ENCODE results near the gene ISY1.
"Not testable (repeated sequence)": the region's sequence is repeated elsewhere in the genome, so short reads cannot be mapped to it uniquely, and the experiment has no call there.

ISY1 gene

DNA sequence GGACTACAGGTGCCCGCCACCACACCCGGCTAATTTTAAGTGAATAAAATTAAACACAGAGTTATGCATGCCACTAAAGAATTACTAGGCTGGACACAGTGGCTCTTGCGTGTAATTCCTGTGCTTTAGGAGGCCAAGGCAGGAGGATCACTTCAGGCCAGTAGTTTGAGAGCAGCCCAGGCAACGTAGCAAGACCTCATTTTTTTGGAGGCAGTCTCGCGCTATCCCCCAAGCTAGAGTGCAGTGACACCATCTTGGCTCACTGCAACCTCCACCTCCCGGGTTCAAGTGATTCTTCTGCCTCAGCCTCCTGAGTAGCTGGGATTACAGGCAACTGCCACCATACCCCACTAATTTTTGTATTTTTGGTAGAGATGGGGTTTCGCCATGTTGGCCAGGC, 4.7 kb upstream of the ISY1 start:
- FAIRE-seq: not testable (repeated sequence)

DNA sequence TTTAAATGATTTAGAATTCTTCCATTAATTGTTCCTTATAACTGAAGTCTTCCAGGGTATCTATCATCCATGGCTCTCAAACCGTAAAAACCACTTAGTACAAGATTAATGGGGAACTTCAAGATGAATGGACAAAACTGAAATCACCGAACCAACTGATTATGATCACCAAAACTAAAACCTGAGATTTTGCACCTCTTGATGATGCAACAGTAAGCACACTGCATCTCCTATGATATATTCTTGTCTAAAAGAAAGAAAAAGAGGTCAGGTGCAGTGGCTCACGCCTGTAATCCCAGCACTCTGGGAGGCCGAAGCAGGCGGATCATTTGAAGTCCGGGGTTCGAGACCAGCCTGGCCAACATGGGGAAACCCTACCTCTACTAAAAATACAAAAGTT, 3.6 kb upstream of the ISY1 start:
- no peak for FAIRE-seq

GRCh38 chr3:129162729-129163579, 2.1 kb upstream of the ISY1 start:
- FAIRE-seq: no peak

- no peak for FAIRE-seq
These were observed 1.0 kb upstream of the ISY1 start for GRCh38 chr3:129161860-129162271.

DNA sequence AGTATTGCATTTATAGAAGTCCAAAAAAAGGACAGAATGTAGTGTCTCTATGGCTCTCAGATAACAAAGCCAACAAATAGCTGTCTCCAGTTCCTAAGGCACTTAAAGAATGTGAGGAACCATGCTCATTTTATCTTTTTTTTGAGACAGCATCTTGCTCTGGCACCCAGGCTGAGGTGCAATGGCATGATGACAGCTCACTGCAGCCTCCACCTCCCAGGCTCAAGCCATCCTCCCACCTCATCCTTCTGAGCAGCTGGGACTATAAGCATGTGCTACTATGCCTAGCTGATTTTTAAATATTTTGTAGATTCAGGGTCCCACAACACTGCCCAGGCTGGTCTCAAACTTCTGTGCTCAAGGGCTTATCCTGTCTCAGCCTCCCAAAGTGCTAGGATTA, 16.1 kb downstream of the ISY1 start:
- FAIRE-seq: no peak

DNA sequence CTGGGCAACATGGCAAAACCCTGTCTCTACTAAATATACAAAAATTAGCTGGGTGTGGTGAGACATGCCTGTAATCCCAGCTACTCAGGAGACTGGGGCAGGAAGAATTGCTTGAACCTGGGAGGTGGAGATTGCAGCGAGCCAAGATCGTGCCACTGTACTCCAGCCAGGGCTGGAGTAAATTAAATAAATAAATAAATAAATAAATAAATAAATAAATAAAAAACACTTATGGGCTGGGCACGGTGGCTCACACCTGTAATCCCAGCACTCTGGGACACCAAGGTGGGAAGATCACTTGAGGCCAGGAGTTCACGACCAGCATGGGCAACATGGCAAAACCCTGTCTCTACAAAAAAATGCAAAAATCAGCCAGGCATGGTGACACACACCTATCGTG, 19.9 kb downstream of the ISY1 start:
- not testable (repeated sequence) for FAIRE-seq

- FAIRE-seq: no peak
These were observed 21.0 kb downstream of the ISY1 start for GRCh38 chr3:129139911-129140310.

GRCh38 chr3:129136275-129136674, 24.6 kb downstream of the ISY1 start:
- not testable (repeated sequence) for FAIRE-seq

DNA sequence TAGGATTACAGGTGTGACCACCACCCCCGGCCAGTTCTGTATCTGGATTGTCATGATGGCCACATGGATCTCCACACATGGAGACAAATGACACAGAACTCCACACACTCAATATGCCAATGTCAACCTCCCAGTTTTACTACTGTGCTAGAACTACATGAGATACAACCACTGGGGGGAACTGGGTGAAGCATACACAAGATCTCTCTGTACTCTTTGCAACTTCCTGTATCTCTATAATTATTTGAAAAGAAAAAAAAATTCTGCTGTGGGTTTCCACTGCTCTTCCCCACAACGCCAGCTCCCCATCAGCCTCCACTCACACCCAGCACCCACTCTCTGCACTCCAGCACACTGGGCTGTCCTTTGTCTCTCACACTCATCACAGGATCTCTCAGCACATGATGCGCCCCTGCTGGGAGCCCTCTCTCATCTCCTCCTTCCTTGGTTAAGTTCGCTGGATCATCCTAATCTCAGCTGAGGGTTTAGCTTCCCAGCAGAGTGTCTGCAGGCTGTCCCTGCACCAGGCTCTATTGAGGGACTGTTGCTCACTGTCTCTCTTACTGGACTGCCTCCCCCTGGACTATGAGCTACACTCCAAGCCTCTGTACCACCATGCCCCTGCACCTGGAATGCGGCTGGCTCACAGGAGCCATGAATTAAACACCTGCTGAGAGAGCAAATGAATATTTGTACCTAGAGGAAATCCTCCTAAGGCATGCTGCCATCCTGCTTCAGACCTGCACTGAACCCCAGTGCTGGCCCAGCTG, 28.6 kb downstream of the ISY1 start:
- FAIRE-seq: no peak

DNA sequence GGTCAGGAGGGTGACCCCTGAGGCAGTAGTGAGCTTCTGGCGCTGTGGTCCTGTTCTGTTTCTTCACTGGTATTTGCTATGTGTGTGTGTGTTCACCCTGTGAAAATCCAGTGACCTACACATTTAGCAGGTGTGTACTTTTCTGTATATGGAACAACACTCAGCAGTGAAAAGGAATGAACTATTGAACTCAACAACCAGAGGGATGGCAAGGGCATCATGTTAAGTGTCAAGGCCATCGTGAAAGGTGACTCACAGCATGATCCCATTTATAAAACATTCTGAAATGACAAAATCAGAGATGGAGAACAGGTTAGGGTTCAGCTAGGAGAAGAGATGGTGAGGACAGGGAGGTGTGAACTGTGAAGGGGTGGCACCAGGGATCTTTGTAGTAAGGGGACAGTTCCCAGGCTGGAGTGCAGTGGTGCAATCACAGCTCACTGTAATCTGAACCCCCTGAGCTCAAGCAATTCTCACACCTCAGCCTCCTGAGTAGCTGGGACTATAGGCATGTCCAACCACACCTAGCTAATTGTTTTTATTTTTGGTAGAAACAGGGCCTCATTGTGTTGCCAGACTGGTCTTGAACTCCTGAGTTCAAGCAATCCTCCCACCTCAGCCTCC, 29.3 kb downstream of the ISY1 start:
- no peak for FAIRE-seq

GRCh38 chr3:129130291-129130813, 30.5 kb downstream of the ISY1 start:
- FAIRE-seq: no peak

- no peak for FAIRE-seq
These were observed 32.3 kb downstream of the ISY1 start for GRCh38 chr3:129128357-129129155.

- no peak for FAIRE-seq
These were observed 34.1 kb downstream of the ISY1 start for GRCh38 chr3:129126726-129127280.

- FAIRE-seq: no peak
These were observed 37.4 kb downstream of the ISY1 start for GRCh38 chr3:129123314-129124060.

GRCh38 chr3:129122412-129123011, 38.4 kb downstream of the ISY1 start:
- no peak for FAIRE-seq

- no peak for FAIRE-seq
These were observed 39.0 kb downstream of the ISY1 start, which contains the start of gene RAB43 for GRCh38 chr3:129121792-129122411. Gene RAB43, minus strand, starts transcription at chr3:129121804. Its CDS starts 315 bp downstream, at chr3:129121489.

DNA sequence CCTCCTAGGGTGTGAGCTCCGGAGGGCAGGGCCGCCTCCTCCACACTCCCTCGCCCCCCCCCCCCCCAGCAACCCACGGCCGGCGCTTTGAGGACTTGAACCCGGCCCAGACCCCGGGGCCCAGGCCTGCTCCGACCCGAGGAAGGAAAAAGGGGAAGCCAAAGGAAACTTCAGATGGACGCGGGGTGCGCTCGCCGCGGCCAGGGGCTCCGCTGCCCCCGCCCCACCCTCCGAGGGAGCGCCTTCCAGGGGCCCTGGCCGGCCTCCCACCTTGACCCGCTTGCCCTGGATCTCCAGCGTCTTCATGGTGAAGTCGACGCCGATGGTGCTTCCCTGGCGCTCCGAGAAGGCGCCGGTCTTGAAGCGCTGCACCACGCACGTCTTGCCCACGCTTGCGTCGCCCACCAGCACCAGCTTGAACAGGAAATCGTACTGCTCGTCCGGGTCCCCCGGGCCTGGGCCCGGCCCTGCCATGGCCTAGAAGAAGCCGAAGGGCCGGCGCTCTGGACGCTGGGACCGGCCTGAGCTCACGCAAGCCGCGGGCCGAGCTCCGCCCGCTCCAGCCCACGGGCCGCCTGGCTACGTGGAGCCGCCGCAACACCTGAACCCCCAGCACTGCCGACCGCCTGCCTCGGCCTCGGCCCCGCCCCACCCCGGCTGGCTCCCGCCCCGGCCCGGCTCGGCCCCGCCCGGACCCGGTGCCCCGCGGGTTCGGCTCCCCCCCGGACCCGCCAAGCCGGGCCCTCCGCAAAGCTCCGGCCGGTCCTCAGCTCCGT, 39.7 kb downstream of the ISY1 start:
- FAIRE-seq: no peak

DNA sequence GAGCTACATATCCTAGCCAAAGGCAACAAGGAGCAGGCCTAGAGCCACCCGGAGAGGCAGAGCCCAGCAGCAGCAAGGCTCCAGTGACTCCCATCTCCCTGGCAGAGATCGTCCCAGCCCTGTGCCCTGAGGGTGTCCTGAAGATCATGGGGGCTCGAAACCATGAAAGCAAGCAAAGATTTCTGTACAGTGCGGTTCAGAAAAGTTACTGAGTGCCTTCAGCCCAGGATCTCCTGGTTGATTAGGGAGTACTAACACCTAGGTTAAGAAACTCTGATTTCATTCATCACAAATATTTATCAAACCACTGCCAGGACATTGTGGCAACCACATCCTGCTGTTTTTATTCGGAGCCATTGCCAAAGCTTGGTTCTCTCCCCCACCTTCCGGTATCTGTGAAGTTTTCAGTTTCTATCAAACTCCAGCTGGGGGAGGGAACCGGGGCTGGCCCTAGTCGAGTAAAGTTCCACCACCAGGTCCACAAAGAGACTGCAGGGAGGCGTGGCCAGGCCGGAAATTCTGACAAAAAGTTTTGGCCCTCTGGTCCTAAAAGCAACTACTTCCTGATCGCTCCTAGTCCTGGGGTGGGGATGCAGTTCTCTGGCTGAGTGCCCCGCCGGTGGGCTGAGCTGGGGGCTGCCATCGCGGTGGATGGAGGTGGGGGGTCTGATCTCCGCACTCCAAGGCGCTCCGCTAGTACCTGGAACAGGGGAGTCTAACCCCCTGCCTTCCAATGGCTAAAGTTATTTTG, 40.4 kb downstream of the ISY1 start:
- FAIRE-seq: no peak
